Natural killer cell (primary cell): Measurements from ENCODE around the gene EHHADH. TPM values are rescaled to one million over a fixed set of nuclear protein-coding genes. Genes with fewer than 3 reads are reported as not detected.

Experiments
- ATAC-seq, 3 donors: fragments of 150-1000 bp in 2 of 3; fragments of 200-7000 bp in 1 of 3; cut with Tn5 transposase; 1 replicate in 1 of 3; 2 replicates in 2 of 3; pipeline ENCODE4 v1.10.0; 2021; ENCODE audit warnings: mild to moderate bottlenecking in 2 of 3, moderate library complexity in 2 of 3
- DNase-seq, 2 donors: peaks; one replicate each; pipeline versions ENCODE4 v3.0.0 to v3.0.0-alpha.2; 2013 to 2021; ENCODE audit warnings: mixed read lengths in 1 of 2
- H3K27ac ChIP-seq: one replicate; pipeline ENCODE4 v1.5.1; 2013; ENCODE audit warnings: mild to moderate bottlenecking, low read length
- H3K27me3 ChIP-seq: one replicate; pipeline ENCODE4 v1.6.1; 2013; ENCODE audit warnings: low read length; ENCODE audit not compliant: control insufficient read depth, insufficient read depth
- H3K36me3 ChIP-seq: one replicate; pipeline ENCODE4 v1.6.1; 2013; ENCODE audit warnings: low read length; ENCODE audit not compliant: control insufficient read depth, insufficient read depth
- H3K4me1 ChIP-seq: one replicate; pipeline ENCODE4 v1.6.1; 2013; ENCODE audit warnings: low read length; ENCODE audit not compliant: control insufficient read depth, insufficient read depth
- H3K4me3 ChIP-seq: one replicate; pipeline ENCODE4 v1.5.1; 2013; ENCODE audit warnings: low read length
- H3K9me3 ChIP-seq: one replicate; pipeline ENCODE4 v1.6.1; 2013; ENCODE audit warnings: low read length; ENCODE audit not compliant: control insufficient read depth, insufficient read depth
- H3K27ac Mint-ChIP-seq, 2 donors: one replicate each; pipeline ENCODE4 v1.8.0; 2022; ENCODE audit warnings: mild to moderate bottlenecking in 2 of 2, mixed read lengths in 2 of 2, moderate library complexity in 1 of 2
- H3K27me3 Mint-ChIP-seq, 2 donors: one replicate each; pipeline ENCODE4 v1.8.0; 2022; ENCODE audit warnings: low read depth in 2 of 2, mixed read lengths in 2 of 2
- H3K36me3 Mint-ChIP-seq: one replicate; pipeline ENCODE4 v1.8.0; 2022; ENCODE audit warnings: mixed read lengths
- H3K4me1 Mint-ChIP-seq, 2 donors: one replicate each; pipeline ENCODE4 v1.8.0; 2022; ENCODE audit warnings: mixed read lengths in 2 of 2
- H3K4me3 Mint-ChIP-seq: one replicate; pipeline ENCODE4 v1.8.0; 2022; ENCODE audit warnings: mild to moderate bottlenecking, moderate library complexity, mixed read lengths
- H3K9me3 Mint-ChIP-seq, 2 donors: one replicate each; pipeline ENCODE4 v1.8.0; 2022; ENCODE audit warnings: mixed read lengths in 2 of 2
- CTCF ChIP-seq: fragments of 200-600 bp; IDR thresholded peaks from one replicate; pipeline ENCODE4 v1.8.0; 2022; ENCODE audit warnings: antibody characterized with exemption
- WGBS: methylation state at CpG from one replicate; pipeline ENCODE4 v1.1.7; 2013; ENCODE audit warnings: missing lambda C conversion rate; ENCODE audit not compliant: insufficient coverage; 5-methylcytosine and 5-hydroxymethylcytosine counted together
- intact Hi-C: fragments of 100-400 bp; cut with micrococcal nuclease; formaldehyde crosslinking; loops from one replicate; pipeline ENCODE4 v1.14.2; 2022
- total RNA-seq, 4 donors: library from RNA; stranded (reverse); fragments of 120-200 nt in 1 of 4; gene quantifications; one replicate each; pipeline versions ENCODE4 v1.2.3 to v1.2.4, GENCODE V29; 2013 to 2022

EHHADH gene
- total RNA-seq, 3 donors from 2014 or later (not counting 1 experiment from before 2014, with no cell fraction given), result 0.58 to 1.1 (median 0.64) TPM

DNA sequence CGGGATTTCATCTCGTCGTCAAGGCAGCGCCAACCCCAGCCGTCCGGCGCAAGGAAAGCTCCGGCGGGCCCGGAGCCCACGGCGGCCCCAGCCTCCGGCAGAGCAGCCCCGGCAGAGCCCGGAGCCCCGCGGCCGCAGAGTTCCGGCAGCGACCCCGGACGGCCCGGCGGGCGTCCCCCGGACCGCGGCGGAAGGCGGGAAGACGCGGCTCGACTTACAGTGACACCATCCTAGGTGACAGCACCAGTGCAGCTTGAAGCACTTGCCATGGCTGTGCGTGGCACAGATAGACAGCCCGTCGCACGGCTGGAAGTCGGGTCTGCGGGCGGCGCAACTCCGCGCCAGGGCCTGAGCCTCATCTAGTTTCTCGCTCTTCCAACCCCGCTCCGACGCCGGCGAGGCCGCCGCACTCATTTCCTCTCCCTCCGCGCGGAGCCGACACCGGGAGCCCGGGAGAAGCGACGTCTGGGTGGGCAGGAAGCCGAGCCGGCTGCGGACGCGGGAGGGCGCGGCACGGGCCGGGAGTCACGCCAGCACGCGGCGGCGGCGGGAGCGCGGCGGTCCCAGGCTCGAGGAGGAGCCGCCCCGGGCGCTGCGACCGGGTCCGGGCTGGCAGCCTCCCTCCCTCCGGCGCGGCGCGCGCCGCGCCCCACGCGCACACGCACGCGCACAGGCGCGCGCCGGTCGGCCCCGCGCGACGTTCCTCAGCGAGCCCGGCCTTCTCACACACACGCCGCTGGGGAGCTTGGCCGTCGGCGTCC is 101.3 kb downstream of the EHHADH start, which contains the start of gene C3orf70:
TSS of gene C3orf70 (minus strand) at position 651 of the 761 bp plus-strand sequence. CDS start at position 414, 237 bp downstream.
- DNase-seq, result peak; percentile 16 to 20
- peak within 1 kb of the TSS; percentile 88 for H3K4me3 Mint-ChIP-seq
- peak; percentile 49 to 70 (median 50) for ATAC-seq
- no peak within 1 kb of the TSS for H3K27ac ChIP-seq
- H3K4me1 ChIP-seq, result peaks cover 11% of the 10 kb centered on the region
- no peak for TF ChIP-seq CTCF
- H3K27ac Mint-ChIP-seq, result peak within 1 kb of the TSS in 1 of 2 donors; percentile 68
- WGBS, result under 1% methylated on average over 113 of the region's 113 CpGs
- intact Hi-C loops, result no loop called here
- no peaks in the 10 kb centered on the region for H3K9me3 Mint-ChIP-seq
- no peaks in the 10 kb centered on the region for H3K36me3 ChIP-seq
- H3K27me3 Mint-ChIP-seq, result peaks cover 26 to 38% of the 10 kb centered on the region in 2 donors
- H3K9me3 ChIP-seq, result no peaks in the 10 kb centered on the region
- H3K36me3 Mint-ChIP-seq, result no peaks in the 10 kb centered on the region
- peak within 1 kb of the TSS; percentile 25 for H3K4me3 ChIP-seq
- H3K4me1 Mint-ChIP-seq, result peaks cover 0 to 4% of the 10 kb centered on the region in 2 donors
- peaks cover 12% of the 10 kb centered on the region for H3K27me3 ChIP-seq

DNA sequence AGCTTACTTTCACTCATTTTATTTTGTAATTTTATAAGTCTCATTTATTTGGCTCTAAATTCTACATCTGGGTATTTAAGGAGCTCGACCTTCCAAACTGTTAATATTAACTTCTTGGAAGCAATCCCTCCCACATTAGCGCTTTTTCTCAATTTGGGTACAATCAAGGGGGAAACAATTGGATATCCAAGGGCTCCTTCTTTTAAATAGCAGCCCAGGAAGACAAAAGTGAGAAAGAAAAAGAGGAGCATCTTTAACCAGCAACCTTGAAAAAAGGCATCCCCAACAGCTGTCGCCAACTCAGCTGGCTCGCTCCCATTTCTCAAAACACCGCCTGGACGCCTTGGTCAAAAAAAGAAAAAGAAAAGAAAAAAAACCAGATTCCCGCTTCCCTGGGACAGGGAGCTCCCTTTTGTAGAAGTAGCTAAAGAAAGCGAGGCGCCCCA is 101.9 kb downstream of the EHHADH start:
- no peak for TF ChIP-seq CTCF
- Mint-ChIP-seq H3K36me3 (no peaks in the 10 kb centered on the region), H3K9me3 (no peaks in the 10 kb centered on the region), H3K27me3 (peaks cover 24 to 32% of the 10 kb centered on the region in 2 donors), H3K27ac (no peak overlapping the region), H3K4me3 (peak overlapping the region; percentile 87), H3K4me1 (peaks cover 0 to 4% of the 10 kb centered on the region in 2 donors)
- WGBS, result 8% methylated on average over 8 of the region's 9 CpGs
- DNase-seq, result no peak
- intact Hi-C loops, result no loop called here
- Histone ChIP-seq H3K9me3 (no peaks in the 10 kb centered on the region), H3K36me3 (no peaks in the 10 kb centered on the region), H3K27ac (no peak overlapping the region), H3K4me1 (peaks cover 11% of the 10 kb centered on the region), H3K27me3 (peaks cover 12% of the 10 kb centered on the region), H3K4me3 (no peak overlapping the region)
- no peak for ATAC-seq

DNA sequence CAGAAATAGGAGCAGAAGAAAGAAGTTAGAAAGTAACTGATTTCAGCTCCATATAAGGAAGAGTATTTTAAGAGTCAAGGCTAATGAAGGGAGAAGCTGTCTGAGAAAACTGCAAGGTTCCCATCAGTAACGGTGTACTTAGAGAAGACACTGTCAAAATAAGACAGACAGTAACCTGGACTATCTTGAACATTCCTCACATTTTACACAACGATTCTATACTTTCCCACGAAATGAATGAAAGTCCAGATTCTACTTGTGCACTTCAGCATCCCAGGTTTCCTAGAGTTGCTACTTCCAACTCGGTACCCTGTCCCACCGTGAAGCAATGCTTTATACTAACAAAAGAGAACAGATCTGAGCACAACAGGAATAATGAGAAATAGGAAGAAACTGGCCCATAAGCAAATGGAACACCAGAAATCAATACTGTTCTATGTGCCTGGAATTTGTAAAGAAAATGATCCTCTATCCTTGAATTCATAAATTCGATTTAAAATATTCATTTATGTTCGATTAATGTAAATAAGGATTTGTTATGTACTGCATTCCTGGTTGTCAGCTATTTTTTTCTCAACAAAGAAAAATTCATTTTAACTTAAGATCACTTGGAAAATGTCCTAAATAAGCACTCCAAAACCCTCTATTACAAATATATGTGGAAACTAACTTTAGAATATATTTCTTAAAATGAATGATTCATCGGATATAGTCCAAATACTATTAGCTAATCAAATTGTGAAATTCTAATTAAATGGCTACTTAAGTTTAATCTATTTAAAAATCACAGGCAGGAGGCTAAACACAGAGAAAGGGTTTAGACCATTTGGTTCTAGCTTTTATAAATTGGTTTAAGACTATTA is 102.5 kb downstream of the EHHADH start:
- DNase-seq (no peak), ATAC-seq (no peak)
- TF ChIP-seq CTCF, result no peak
- Mint-ChIP-seq H3K4me3 (peak overlapping the region; percentile 87), H3K27ac (no peak overlapping the region), H3K27me3 (peaks cover 18 to 26% of the 10 kb centered on the region in 2 donors), H3K36me3 (no peaks in the 10 kb centered on the region), H3K4me1 (peaks cover 0 to 4% of the 10 kb centered on the region in 2 donors), H3K9me3 (no peaks in the 10 kb centered on the region)
- WGBS, result 75% methylated on average over 3 of the region's 8 CpGs
- H3K9me3 ChIP-seq, result no peaks in the 10 kb centered on the region
- H3K36me3 ChIP-seq, result no peaks in the 10 kb centered on the region
- H3K4me1 ChIP-seq, result peaks cover 11% of the 10 kb centered on the region
- H3K4me3 ChIP-seq, result no peak overlapping the region
- intact Hi-C loops, result no loop called here
- peaks cover 12% of the 10 kb centered on the region for H3K27me3 ChIP-seq
- no peak overlapping the region for H3K27ac ChIP-seq
